G401.6 (cell line): Measurements from ENCODE around the gene MVB12A.

Source experiments
- FAIRE-seq: peaks from 2 replicates; lab custom pipeline; 2012; peaks lifted over from hg19 to GRCh38; lab: Jason Lieb, UNC

Gene MVB12A

GRCh38 chr19:17419621-17420474, at the start of gene MVB12A:
MVB12A (plus strand) TSS chr19:17420047; CDS start chr19:17420136, 89 bp downstream.
- peak; percentile 99 for FAIRE-seq

- no peak for FAIRE-seq
These were observed 42.8 kb upstream of the MVB12A start, which contains the start of gene PLVAP for GRCh38 chr19:17376935-17377600. PLVAP (minus strand) TSS chr19:17377342; CDS start chr19:17377288, 54 bp downstream.

GRCh38 chr19:17378271-17378670, 41.6 kb upstream of the MVB12A start:
- no peak for FAIRE-seq

- no peak for FAIRE-seq
These were observed 40.6 kb upstream of the MVB12A start for GRCh38 chr19:17379221-17379631.

GRCh38 chr19:17380426-17381138, 39.3 kb upstream of the MVB12A start:
- FAIRE-seq = no peak

GRCh38 chr19:17385878-17386611, 33.8 kb upstream of the MVB12A start:
- no peak for FAIRE-seq

GRCh38 chr19:17389288-17389687, 30.6 kb upstream of the MVB12A start:
- no peak for FAIRE-seq

- FAIRE-seq = no peak
These were observed 29.7 kb upstream of the MVB12A start for GRCh38 chr19:17389957-17390664.

GRCh38 chr19:17390665-17391370, 29.0 kb upstream of the MVB12A start:
- FAIRE-seq = peak; percentile 51

GRCh38 chr19:17391371-17392151, 28.3 kb upstream of the MVB12A start:
- no peak for FAIRE-seq

GRCh38 chr19:17393002-17393401, 26.8 kb upstream of the MVB12A start:
- peak; percentile 15 for FAIRE-seq

- no peak for FAIRE-seq
These were observed 25.9 kb upstream of the MVB12A start, which contains the start of gene CCDC194 for GRCh38 chr19:17393914-17394313. CCDC194 (minus strand) TSS chr19:17394196; CDS start chr19:17394158, 38 bp downstream.

GRCh38 chr19:17394891-17395415, 24.9 kb upstream of the MVB12A start:
- peak; percentile 97 for FAIRE-seq

- FAIRE-seq = no peak
These were observed 20.8 kb upstream of the MVB12A start for GRCh38 chr19:17398902-17399527.

- no peak for FAIRE-seq
These were observed 18.2 kb upstream of the MVB12A start for GRCh38 chr19:17401628-17402027.

- FAIRE-seq = no peak
These were observed 16.6 kb upstream of the MVB12A start for GRCh38 chr19:17402982-17403855.

- no peak for FAIRE-seq
These were observed 15.8 kb upstream of the MVB12A start for GRCh38 chr19:17404015-17404414.
